ENCODE measurements around the gene ID1.
A peak's percentile ranks its signal among the peaks of the same experiment; 100 is the strongest.
"Not testable (repeated sequence)": the region's sequence is repeated elsewhere in the genome, so short reads cannot be mapped to it uniquely, and the experiment has no call there.

The ID1 gene

GRCh38 chr20:31572701-31573554, 32.2 kb upstream of the ID1 start:
- DNase-seq (ENCODE audit: low read depth in 4 of 4, low spot score in 1 of 4): peak; percentile 54 to 85 (median 73)

DNA sequence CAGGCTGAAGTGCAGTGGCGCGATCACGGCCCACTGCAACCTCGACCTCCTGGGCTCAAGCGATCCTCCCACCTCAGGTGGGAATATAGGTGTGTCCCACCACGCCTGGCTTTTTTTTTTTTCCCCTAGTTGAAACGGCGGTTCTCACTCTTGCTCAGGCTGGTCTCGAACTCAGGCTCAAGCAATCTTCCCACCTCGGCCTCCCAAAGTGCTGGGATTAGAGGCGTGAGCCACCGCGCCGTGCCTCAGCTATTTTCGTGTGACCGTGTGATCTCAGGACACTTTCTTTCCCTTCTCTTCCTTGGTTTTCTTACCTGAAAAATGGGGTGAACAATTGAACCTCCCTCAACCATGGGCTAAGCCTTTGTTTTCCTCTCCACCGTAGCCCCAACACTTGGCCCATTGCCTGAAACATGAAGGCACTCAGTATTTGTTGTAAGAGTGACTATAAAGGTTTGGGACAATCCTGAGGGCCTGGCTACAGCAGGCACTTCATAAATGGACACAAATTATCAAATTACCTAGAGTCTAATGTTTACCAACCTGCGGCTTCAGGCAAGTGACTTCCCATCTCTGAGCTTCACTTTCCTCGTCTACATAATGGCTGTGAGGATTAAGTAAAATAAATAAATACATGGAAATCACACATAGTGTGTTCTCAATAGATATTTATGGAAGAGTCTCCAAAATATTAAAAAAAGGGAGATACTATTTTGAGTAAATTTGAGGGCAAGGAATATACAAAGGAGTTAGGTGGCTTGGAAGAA, 31.4 kb upstream of the ID1 start:
- no peak for DNase-seq (ENCODE audit: low read depth in 4 of 4, low spot score in 1 of 4)

- DNase-seq (ENCODE audit: low read depth in 4 of 4, low spot score in 1 of 4): not testable (repeated sequence)
These were observed 30.1 kb upstream of the ID1 start for GRCh38 chr20:31574986-31575385.

DNA sequence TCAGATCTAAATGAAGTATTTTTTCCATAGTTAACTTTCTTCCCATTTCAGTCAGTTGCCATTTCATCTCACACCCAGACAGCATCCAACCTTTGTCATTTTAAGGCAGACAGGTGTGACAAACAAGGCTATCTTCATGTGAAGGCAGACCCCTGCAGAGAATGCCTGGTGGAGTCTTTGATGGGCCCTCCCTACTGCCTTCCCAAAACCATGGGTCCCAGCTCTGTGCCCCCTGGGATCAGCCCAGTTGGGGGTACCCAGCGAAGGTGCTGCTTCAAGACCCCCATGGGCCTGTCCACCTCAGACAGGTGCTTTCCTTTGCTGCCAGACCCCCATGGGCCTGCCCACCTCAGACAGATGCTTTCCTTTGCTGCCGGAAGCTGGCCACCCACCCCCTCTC, 28.3 kb upstream of the ID1 start:
- DNase-seq (ENCODE audit: low read depth in 4 of 4, low spot score in 1 of 4): no peak

GRCh38 chr20:31577194-31577593, 27.9 kb upstream of the ID1 start:
- no peak for DNase-seq (ENCODE audit: low read depth in 4 of 4, low spot score in 1 of 4)

DNA sequence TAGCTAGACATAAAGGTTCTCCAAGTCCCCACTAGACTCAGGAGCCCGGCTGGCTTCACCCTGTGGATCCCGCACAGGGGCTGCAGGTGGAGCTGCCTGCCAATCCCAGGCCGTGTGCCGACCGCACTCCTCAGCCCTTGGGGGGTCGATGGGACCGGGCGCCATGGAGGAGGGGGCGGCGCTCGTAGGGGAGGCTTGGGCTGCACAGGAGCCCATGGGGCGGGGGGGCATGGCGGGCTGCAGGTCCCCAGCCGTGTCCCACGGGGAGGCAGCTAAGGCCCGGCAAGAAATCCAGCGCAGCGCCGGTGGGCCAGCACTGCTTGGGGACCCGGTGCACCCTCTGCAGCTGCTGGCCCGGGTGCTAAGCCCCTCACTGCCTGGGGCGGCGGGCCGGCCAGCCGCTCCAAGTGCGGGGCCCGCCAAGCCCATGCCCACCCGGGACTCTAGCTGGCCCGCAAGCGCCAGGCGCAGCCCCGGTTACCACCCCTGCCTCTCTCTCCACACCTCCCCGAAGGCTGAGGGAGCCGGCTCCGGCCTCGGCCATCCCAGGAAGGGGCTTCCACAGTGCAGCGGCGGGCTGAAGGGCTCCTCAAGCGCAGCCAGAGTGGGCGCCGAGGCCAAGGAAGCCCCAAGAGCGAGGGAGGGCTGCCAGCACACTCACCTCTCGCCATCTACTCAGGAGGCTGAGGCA, 26.5 kb upstream of the ID1 start:
- no peak for DNase-seq (ENCODE audit: low read depth in 4 of 4, low spot score in 1 of 4)

- no peak for DNase-seq (ENCODE audit: low read depth in 4 of 4, low spot score in 1 of 4)
These were observed 25.8 kb upstream of the ID1 start for GRCh38 chr20:31579245-31579644.

- not testable (repeated sequence) for DNase-seq (ENCODE audit: low read depth in 4 of 4, low spot score in 1 of 4)
These were observed 25.0 kb upstream of the ID1 start for GRCh38 chr20:31579941-31580651.

GRCh38 chr20:31580706-31581105, 24.4 kb upstream of the ID1 start:
- DNase-seq (ENCODE audit: low read depth in 4 of 4, low spot score in 1 of 4): no peak

DNA sequence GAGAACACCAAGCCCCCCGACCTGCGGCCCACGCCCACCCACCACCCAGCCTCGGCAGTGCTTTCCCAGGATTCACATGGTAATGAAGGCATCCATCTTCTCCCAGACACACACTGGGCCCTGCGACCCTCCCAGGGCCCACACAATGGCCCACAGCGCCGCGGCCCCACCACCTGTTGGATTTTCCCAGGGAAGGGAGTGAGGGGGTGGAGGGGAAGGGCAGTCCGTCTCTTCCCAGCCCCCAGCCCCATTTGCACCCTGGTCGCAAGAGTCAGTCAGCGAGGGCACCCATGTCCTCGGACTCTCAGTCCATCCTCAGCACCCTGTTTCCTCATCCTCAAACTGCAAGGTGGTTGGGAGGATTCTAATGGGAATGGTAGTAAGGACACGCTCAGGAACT, 23.7 kb upstream of the ID1 start:
- no peak for DNase-seq (ENCODE audit: low read depth in 4 of 4, low spot score in 1 of 4)

DNA sequence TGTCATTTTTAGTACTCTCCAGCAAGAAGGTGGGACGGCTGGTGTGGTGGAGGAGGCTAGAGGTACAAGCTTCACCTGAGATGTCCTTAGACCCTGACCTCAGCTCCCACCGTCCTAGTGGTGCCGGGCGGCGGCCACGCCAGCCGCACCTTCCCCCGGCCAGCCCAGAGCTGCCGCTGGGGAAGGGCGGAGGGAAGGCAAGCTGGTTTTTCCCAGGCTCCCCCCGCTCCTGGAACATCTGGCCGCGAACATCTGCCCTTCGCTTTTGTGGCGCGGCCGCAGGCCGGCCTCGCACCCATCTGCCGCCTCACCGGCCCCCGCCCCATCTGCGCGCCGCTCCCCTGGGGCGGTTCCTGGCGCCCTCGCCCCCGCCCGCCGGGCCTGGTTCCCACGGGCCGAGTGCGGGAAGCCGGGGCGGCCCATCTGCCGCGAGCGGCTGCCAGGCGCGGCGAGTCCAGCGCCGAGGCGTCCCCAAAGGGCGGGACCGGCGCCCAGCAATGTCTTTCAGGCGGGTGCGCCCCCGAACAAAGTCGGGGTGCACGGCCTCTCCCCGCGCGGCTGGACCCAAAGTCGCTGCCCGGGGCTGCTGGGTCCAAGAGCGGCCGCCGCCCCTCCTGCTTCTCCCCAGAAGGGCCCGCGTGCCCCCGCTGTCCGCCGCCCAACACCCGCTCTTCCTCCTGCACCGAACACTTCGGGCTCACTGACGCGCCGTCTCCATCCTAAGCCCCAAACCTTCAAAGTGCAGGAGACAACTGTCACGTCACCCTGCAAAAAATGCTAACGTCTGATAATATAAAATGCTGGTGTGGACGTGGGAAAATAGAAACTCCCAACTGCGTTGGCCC, 17.3 kb upstream of the ID1 start:
- DNase-seq (ENCODE audit: low read depth in 4 of 4, low spot score in 1 of 4): no peak

GRCh38 chr20:31590717-31591225, 14.3 kb upstream of the ID1 start:
- no peak for DNase-seq (ENCODE audit: low read depth in 4 of 4, low spot score in 1 of 4)

GRCh38 chr20:31593221-31594001, 11.7 kb upstream of the ID1 start:
- DNase-seq (ENCODE audit: low read depth in 4 of 4, low spot score in 1 of 4): no peak

GRCh38 chr20:31594002-31594557, 11.0 kb upstream of the ID1 start:
- no peak for DNase-seq (ENCODE audit: low read depth in 4 of 4, low spot score in 1 of 4)

GRCh38 chr20:31594558-31595379, 10.3 kb upstream of the ID1 start:
- DNase-seq (ENCODE audit: low read depth in 4 of 4, low spot score in 1 of 4): no peak

GRCh38 chr20:31595380-31595653, 9.8 kb upstream of the ID1 start:
- no peak for DNase-seq (ENCODE audit: low read depth in 4 of 4, low spot score in 1 of 4)

GRCh38 chr20:31595654-31596411, 9.3 kb upstream of the ID1 start:
- no peak for DNase-seq (ENCODE audit: low read depth in 4 of 4, low spot score in 1 of 4)

DNA sequence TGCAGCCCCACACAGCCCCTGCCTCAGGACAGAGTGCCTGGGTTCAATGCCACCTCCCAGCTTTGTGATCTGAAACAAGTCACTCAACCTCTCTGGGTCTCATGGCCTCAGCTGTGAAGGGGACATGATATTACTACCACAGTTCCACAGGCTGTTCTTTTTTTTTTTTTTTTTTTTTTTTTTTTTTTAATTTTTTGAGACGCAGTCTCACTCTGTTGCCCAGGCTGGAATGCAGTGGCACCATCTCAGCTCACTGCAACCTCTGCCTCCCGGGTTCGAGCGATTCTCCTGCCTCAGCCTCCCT, 8.7 kb upstream of the ID1 start:
- not testable (repeated sequence) for DNase-seq (ENCODE audit: low read depth in 4 of 4, low spot score in 1 of 4)

Measured in stimulated activated CD4-positive, alpha-beta T cell treated with anti-CD3 and anti-CD28 coated beads, Interleukin-1b, Interleukin-23, amount 100 ng/mL, for 24 hours (primary cell).